GM12872 (cell line): Measurements from ENCODE around the gene ACVR1C.

Experiments used
- CTCF ChIP-seq: IDR thresholded peaks from 3 replicates; pipeline ENCODE4 v1.5.1; 2011; ENCODE audit warnings: low read depth, mild to moderate bottlenecking, low read length, moderate library complexity; ENCODE audit not compliant: insufficient read depth

The ACVR1C gene

GRCh38 chr2:157506586-157506985, 122.1 kb downstream of the ACVR1C start:
- TF ChIP-seq CTCF, result no peak

DNA sequence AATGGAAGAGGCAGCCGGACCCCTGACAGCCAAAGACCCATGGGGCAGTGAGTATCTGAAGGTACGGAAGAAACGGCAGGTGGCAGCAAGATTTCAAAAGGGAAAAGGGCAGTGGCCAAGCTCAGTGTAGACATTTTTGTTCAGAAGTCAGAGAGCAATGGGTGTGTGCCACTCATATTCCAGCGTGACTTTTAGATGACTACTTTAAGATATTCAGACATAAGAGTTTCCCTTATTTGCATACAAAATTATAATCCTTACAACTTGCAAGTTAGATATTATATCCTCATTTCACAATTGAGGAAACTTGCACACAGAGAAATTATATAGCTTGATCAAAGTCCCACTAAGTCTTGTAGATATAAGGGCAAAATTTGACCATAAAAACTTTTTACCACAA, 124.0 kb downstream of the ACVR1C start:
- TF ChIP-seq CTCF, result no peak

GRCh38 chr2:157501026-157501425, 127.6 kb downstream of the ACVR1C start:
- no peak for TF ChIP-seq CTCF

GRCh38 chr2:157500334-157500733, 128.3 kb downstream of the ACVR1C start:
- no peak for TF ChIP-seq CTCF

- no peak for TF ChIP-seq CTCF
Measured at GRCh38 chr2:157498483-157498882, 130.2 kb downstream of the ACVR1C start.

DNA sequence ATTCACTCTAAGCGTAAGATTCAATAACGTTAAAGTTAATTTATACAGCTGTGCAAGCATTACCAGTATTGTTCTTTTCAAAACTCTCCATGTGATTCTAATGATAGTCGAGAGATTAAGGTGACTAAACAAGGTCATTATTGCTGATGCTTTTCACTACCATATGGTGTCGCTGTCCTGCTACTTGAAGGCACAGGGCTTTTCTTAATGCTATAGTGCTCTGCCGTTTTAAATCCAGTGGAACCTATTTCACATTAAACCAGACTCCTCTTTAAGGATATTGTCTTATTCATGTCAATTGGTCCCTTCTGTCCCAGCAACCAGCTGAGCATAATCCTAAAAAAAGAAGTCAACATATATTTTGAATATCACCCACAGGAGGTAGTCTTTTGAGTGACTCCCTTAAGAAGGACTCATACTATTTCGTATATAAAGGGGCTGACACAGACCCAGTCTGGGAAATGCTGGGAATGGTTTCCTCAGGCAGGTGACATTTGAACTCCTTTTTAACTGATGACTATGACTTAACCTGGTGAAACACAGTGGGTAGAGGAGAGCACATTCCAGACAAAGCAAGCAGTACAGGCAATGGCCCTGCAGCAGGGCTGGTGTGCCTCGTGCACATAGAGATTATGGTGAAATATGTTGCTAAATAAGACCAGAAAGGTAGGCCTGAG, 130.9 kb downstream of the ACVR1C start:
- peak; percentile 76 for TF ChIP-seq CTCF

- peak; percentile 84 for TF ChIP-seq CTCF
Measured at GRCh38 chr2:157492189-157492773, 136.4 kb downstream of the ACVR1C start.

- TF ChIP-seq CTCF, result no peak
Measured at GRCh38 chr2:157489983-157490382, 138.7 kb downstream of the ACVR1C start.
